Skin epidermis (tissue), 12 donors: ENCODE data around the gene CNIH1.
"Not testable (repeated sequence)": the region's sequence is repeated elsewhere in the genome, so short reads cannot be mapped to it uniquely, and the experiment has no call there.

Source experiments
- H3K27ac ChIP-seq, 21 experiments: fragments of 200-600 bp; sonication (generic) in 11 of 21; one replicate each; pipeline ENCODE4 v1.5.0; 2020; ENCODE audit warnings: mild to moderate bottlenecking in 3 of 21, inconsistent platforms in 2 of 21, moderate library complexity in 2 of 21
- H3K4me3 ChIP-seq, 7 experiments: fragments of 200-600 bp; sonication (generic) in 2 of 7; one replicate each; pipeline ENCODE4 v1.5.0; 2020; ENCODE audit warnings: inconsistent platforms in 2 of 7, mild to moderate bottlenecking in 2 of 7, moderate library complexity in 1 of 7

CNIH1 gene

GRCh38 chr14:54394596-54394995 is 46.6 kb downstream of the CNIH1 start:
- no peak overlapping the region for H3K4me3 ChIP-seq
- H3K27ac ChIP-seq: no peak overlapping the region

- not testable (repeated sequence) for H3K27ac ChIP-seq, H3K4me3 ChIP-seq
Observed at GRCh38 chr14:54392986-54393884, 47.9 kb downstream of the CNIH1 start.

- no peak overlapping the region for H3K27ac ChIP-seq
- H3K4me3 ChIP-seq: no peak overlapping the region
Observed at GRCh38 chr14:54392131-54392859, 48.9 kb downstream of the CNIH1 start.

GRCh38 chr14:54387328-54387727 is 53.8 kb downstream of the CNIH1 start:
- H3K27ac ChIP-seq: no peak overlapping the region
- no peak overlapping the region for H3K4me3 ChIP-seq

GRCh38 chr14:54385556-54385955 is 55.6 kb downstream of the CNIH1 start:
- Histone ChIP-seq H3K4me3 (no peak overlapping the region), H3K27ac (no peak overlapping the region)

- Histone ChIP-seq H3K4me3 (no peak overlapping the region), H3K27ac (no peak overlapping the region)
Observed at GRCh38 chr14:54383835-54384234, 57.3 kb downstream of the CNIH1 start.

- no peak overlapping the region for H3K4me3 ChIP-seq
- no peak overlapping the region for H3K27ac ChIP-seq
Observed at GRCh38 chr14:54381821-54382220, 59.4 kb downstream of the CNIH1 start.

- H3K27ac ChIP-seq, H3K4me3 ChIP-seq: not testable (repeated sequence)
Observed at GRCh38 chr14:54380558-54380957, 60.6 kb downstream of the CNIH1 start.

- H3K4me3 ChIP-seq, H3K27ac ChIP-seq: not testable (repeated sequence)
Observed at GRCh38 chr14:54378893-54379292, 62.3 kb downstream of the CNIH1 start.

GRCh38 chr14:54377501-54377900 is 63.7 kb downstream of the CNIH1 start:
- Histone ChIP-seq H3K4me3 (no peak overlapping the region), H3K27ac (no peak overlapping the region)

- Histone ChIP-seq H3K27ac (peak overlapping the region in 1 of 21 experiments; percentile 23), H3K4me3 (no peak overlapping the region)
Observed at GRCh38 chr14:54374117-54374884, 66.9 kb downstream of the CNIH1 start.
